Stimulated activated CD8-positive, alpha-beta memory T cell treated with anti-CD3 and anti-CD28 coated beads, Interleukin-15, amount 100 ng/mL, for 4 hours (primary cell): ENCODE results near the gene SLC10A7.

Experiments used
- DNase-seq, 2 donors: peaks; one replicate each; pipeline ENCODE4 v3.0.0-alpha.2; 2020; ENCODE audit warnings: low read depth in 2 of 2

Gene SLC10A7

DNA sequence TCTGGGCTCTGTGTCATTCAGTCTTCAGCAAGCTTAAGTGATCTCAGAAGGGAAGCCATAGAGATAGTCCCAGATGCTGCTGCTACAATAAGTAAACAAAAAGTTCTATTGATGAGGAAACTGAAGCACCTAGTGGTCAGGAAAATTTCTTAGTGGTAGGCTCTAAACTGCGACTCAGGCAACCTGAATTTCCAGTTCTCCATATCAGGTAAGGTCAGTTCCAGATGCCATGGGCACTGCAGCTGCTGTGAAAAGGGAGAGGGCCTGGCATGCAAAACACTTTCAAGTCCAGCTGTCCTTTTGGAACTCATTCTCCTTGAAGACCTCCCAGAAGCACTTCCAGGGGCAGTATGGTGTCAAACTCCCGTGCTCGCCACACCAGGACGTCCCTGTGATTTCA, 261.2 kb downstream of the SLC10A7 start:
- no peak for DNase-seq

DNA sequence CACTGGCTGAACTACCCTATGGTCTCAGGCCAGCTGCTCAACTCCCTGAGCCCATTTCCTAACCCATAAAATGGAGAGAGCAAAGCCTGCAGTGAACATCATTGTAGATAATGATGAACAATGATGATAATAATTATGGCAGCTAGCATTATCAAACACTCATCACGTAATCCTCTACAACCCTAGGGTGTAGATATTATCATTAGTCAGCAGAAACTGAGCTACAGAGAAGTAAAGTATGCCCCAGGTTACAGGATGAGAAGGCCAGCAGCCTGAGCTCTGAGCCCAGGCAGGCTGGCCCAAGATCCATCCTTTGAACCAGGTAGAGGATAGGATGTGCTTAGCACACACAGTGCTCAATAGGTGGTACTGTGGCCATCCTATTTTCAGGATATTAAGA, 264.2 kb downstream of the SLC10A7 start:
- no peak for DNase-seq

DNA sequence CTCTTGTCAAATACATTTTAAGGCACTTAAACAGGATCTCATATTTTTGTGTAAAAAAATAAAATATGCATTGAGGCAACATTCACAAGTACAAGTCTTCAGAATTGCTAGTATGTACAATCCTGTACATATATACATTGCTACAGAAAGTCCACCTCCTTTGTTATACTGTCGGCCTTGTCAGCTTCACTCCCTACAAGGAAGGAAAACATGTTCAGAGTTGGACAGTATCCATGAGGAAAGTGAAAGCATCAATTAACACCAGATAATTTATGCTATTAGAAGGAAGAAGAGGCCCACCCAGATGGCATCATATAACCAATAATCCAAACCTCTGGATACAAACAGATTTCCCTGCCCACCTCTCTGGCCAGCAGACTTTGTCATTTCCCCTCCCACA, 265.4 kb downstream of the SLC10A7 start:
- no peak for DNase-seq

DNA sequence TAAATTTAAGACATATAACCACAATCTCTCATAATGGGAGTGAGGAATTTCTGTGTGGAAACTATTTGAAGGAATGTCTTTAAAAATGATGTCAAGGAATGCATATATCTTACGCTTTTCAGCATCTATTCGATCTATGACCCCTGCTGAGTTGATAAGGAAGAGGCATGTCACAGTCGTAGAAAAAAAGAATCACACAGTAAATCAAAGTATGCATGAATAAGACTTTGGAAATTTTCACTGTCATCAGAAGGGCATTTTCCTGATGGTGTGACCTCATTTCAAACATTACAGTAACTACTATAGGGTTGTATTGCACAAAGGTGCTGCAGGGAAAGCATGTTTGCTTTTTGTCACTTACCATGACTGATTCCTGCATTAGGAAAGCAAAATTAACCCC, 265.9 kb downstream of the SLC10A7 start:
- DNase-seq: no peak

DNA sequence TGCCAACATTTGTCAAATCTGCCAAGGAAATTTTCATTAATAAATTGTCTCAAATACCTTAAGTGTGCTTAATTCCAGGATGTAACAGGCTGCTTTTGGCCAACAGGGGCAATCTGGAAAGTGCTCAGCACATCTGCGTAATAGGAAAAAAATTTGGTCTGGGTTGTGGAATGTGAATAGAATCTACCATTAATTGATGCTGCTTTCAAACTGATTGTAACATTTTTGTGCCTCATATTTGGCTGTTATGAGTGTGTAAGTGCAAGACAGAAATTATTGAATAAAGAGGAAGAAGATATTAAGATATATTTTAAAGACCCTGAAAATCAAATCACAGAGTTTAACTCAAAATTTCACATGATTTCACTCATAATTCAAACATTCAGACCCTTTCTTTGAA, 266.3 kb downstream of the SLC10A7 start:
- DNase-seq: no peak

DNA sequence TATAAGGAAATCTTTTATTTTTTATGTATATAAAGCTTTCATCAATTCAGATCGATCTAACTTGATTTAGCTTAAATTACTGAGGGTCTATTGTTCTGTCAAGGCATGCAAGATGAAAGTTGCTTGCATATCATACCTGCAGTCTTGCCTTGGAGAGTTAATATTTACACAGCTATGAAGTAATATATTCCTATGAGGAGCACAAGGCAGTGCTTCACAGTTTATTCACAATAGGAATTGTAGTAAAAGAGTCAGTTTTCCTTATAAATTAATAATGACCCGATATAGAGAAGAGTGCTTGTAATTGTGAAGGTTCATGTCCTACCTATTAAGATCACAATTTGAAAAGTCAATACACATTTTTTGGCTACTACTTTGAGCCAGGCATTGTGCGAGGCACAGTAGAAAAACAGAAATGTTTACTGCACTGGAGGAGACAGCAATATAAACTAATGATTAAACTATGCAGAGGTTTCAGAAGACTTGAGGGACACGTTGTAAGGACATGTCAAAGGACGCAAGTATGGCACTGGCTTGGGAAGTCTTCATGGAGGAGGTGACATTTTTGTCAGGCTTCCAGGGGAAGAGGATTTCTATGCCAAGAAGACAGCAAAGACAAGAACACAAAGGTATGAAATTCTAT, 268.6 kb downstream of the SLC10A7 start:
- no peak for DNase-seq

DNA sequence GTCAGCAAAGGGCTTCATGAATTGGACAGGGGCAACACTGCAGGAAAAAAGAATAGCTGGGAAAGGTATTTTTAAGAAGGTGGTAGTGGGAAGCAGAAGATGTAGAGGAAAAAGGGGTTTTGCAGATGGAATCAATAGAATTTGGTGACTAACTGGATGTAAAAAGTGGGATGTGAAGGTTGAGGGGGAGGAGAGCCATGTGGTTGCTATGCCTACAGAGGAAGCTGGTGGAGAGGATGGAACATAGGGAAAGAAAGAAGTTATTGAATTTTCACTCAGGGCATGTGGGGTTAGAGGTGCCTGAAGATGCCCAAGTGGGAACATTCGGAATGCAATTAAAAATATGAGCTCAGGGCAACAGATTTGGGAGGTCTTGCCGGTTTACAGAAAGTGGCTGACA, 274.4 kb downstream of the SLC10A7 start:
- DNase-seq: no peak

DNA sequence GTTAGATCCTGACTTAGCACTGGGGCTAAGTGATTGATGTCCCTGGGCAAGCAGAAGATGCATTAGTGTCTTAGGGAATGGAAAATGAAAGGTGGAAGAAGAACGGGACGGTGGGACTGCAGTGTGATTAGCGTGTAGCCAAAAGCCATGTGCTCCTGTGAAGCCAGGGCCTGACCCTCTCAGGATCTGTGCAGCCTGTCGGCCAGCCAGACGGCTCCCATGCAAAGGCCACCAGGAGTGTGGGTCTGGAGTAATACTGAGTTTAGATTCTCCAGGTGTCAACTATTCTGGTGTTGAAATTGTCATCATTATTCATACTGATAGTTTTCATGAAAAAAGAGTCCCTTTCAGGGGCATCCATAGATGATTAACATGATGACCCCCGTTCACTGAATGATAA, 275.4 kb downstream of the SLC10A7 start:
- DNase-seq: no peak

DNA sequence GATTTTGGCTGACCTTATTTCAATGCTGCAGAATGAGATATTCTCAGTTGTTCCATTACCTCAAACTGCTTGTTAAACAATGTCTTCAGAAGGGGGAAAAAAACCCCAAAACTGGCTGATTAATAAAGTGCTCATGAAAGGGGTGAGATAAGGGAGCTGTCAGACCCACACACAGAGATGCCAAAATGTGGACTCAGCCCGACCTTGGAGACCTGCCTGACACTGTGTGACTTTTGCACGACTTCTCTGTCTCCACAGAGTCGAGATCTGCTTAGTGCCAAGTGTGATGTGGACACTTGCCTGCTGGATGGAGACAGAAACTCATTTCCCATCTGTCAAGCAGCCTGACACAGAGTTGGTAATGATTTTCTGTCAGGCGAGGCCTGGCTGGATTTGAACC, 275.9 kb downstream of the SLC10A7 start:
- DNase-seq: no peak

DNA sequence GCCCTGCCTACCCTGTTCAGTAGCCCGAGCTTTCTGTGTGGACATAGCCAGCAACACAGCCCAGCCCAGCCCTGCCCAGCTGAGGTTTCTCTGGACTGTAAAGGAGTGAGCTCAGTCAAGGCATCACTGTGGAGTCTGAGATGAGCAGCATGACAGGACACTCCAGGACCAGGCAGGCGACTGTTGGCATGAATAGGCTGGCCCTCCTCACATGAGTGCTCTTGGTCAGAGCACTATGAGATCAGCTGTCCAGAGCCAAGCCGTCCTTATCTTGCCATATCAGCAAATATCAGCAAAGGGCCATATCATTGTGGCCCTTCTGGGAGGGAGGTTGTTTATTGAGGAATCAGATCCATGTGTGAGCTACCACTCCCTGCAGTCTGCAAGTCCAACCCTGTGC, 276.5 kb downstream of the SLC10A7 start:
- DNase-seq: no peak

DNA sequence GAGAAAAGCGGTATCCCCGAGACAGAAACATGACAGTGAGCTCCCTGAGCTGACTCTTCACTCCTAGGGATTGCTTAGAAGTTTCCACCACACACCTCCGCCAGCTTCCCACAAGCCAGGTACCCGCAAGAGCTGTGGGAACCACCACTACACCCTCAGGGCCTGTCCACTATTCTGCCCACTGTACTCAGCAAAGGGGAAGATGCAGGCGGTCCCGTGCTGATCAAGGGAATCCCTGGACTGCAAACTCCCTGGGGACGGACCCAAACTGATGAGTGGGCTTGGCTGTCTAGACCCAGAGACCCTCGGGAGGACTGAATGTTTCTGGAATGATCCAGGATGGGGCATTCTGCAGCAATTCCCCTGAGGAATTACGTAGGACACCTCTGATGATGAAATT, 277.2 kb downstream of the SLC10A7 start:
- DNase-seq: no peak

DNA sequence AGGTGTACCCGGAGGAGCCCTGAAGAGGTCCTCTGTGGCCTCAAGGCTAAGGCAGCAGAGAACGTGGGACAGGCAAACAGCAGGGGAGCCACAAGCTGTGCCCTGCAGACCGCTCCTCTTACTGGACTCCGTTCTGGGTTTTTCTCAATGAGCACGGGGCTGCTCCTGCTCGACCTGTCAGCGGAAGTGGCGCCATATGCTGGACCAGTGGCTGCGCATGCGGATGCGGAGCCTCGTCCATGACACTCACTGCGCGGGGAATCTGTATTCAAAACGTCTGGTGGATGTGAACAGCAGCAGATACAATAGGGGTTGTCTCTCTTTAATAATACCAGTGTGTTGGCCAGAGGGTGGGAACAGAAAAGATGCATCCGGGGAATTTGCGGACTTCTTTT, 277.9 kb downstream of the SLC10A7 start:
- DNase-seq: no peak

DNA sequence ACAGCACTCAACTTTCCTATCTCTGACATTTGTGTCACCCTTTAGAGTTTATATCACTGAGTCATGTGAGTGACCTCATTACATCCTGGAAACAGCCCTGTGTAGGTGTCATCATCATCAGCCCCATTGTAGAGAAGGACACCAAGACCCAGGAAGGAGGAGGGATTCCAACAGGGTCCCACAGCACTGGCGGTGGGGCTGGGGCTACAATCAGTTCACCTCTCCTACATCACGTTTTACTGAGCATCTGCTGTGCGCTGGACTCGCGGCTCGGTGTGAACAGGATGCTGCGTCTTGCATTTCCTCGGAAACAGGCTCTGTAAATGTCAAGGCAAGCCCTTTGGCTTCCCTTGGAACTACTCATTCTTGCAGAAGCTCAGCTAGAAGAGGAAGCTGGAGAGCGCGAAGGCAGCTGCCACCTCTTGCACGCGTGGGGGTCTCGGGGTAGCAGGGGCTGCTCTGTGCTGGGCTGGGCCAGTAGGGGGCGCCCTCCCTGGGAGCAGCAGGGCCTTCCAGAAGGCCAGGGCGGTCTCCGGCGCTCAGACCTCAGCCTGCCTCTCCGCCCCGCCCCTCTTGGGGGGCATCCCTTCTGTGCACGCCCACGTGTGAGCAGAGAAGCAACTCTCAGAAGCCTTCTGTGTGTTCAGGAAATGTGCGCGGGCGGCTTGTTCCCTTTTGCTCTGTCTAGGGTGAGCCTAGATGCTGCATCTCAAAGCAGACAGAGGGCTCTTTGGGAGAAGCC, 278.4 kb downstream of the SLC10A7 start:
- DNase-seq: peak; percentile 45 to 49

DNA sequence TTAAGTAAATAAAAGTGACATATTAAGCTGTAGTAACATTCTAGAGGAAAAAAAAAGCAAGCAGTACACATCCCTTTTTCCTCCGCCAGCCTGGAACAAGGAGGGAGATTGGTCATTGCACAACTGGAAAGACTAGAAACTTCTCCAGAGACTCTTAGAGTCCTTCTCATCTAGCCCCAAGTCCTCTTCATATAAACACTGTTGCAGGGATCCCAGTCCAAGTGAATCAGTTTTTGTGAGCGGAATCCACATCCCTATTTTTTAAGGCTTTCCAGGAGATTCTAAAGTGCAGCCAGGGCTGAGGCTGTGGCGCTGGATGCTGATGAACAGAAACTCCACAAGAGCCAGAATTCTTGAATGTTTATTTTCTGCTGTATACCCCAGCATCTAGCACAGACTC, 283.6 kb downstream of the SLC10A7 start:
- no peak for DNase-seq

DNA sequence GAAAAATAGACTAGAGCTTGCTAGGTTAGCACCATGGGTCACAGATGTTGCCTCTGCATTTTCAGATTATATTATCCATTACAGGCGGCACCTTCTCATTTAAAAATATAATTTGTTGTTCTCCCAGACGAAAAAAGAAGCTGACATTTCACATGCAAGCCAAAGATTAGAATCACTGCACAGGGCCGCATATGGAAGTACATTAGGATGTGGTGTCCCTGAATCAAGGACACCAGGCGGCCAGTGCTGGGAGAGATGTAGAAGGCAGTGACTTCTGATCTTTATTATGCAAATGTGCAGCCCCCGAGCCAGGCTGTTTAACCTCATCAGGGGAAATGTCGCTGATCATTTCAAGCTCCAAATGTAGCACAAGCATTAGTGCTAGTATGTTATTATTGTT, 284.6 kb downstream of the SLC10A7 start:
- no peak for DNase-seq

DNA sequence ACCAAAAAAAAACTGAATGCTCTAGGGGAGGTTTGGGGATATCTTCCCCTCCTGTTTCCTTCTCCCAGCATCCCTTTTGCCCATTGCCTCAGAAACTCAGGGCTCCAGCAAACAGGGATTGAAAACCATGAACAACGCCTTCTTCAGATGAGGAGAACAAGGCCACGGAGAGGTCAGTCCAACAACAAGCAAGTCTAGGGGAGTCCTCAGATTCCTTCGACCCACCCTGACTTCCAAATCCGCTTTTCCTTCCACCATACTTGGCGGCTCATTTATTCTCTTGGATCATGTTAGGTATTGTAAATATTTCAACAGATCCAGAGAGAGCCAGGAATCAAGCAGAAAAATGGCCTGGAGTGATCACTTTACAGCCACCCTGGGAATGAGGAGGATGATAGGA, 285.5 kb downstream of the SLC10A7 start:
- DNase-seq: no peak

DNA sequence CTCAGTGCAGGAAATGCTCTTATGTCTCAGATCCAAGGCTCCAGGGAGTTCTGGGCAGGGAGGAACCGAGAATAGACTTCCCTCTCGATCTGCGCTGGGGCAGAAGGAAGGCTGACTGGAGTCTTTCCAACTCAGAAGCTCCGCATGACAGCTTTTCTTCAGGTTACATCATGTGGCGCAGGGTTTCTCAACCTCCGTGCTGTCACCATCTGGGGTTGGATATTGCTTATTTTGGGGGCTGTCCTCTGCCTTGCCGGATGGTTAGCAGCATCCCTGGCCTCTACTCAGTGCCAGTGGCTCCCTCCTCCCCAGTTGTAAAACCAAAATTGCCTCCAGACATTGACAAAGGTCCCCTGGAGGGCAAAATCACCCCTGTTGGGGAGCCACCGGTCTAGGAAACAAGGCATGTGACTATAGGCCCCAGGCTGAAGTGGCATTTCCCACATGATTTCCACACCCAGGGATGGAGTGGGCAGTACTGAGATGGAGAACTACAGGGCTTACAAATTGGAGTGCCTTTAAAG, 286.0 kb downstream of the SLC10A7 start:
- DNase-seq: no peak

DNA sequence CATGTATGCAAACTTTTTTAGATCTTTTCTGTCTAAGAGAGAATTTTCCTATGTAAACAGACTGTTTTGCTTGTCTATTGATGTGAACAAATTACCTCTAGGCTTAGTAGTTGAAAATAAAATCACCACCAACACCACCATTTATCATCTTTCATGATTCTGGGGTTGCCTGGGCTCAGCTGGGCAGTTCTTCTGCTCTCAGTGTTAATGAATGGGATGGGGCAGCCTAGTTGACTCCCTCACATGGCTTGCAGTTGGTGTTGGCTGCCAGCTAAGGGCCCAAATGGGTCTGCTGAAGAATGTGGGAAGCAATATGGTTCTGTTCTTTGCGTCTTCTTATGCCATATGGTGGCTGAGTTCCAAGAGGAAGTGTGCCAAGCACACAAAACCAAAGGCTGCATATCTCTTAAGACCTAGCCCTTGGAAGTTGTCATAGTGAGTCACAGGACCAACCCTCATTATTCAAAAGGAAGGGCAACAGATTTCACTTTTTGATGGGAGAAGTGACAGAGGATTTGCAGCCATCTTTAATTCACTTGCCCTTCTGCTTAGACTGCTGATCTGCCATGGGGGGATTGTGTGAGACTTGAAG, 289.5 kb downstream of the SLC10A7 start:
- no peak for DNase-seq

DNA sequence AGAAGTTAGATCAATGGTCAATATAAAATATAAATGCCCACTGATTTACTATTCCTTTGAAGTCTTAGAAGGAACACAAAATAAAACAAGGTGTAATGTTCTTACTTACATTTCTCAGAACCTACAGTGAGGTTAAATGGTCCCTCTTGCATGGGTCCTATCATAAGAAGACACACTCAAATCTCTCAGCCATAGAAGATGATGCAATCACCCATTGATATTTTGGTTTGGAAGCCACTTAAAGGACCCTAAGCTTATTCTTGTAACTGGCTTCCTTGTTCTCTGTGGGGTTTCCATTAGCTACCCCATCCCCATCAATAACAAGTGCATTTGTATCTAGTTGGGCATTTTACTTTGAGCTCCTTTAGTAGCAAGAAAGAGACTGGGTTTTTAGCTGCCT, 292.3 kb downstream of the SLC10A7 start:
- no peak for DNase-seq

DNA sequence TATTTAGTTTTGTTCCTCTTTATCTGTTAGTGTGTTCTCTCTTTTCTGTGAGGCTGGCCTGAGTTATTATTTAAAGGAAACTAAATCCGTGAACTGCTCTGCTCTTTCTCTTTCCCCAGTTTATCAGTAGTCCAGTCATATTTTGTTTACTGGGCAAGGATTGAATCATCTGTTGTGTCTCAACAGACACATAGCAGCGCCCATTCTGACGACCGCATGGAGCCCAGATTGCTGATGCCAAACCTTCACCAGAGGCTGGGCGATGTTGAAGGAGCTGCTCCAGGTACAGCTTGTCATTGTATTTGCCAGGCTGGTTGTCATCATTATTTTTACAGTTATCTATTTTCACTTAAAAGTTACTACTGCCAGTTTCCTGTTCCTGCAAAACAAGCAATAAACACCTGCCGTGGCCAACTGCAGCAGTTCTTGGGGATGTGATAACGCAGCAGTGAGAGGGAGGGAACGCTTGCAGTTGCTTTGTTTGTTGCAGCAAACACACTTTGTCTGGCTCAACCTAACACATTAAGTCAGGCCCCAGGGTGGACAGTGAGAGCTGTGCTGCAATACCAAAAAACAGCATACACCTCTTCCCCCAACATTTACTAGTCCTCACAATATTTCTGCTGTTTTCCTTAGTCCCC, 297.3 kb downstream of the SLC10A7 start:
- DNase-seq: no peak

DNA sequence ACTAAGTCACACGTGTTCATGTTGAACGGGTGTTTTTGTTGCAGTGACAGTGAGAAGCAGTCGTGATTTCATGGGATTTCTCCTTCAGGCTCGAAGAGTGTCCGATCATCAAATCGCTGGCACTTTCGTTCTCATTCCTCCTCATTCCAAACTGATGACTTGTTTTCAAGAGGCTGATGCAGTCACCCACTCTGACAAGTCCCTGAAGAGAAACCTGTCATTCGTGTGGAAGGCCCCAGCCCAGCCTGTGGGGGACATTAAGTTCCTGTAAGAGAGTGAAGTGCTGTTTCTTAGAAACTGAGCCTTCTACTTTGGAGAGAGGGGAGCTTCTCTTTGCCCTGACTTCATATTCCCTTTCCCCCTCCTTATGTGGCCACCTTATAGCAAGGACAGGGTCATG, 299.4 kb downstream of the SLC10A7 start:
- DNase-seq: no peak

DNA sequence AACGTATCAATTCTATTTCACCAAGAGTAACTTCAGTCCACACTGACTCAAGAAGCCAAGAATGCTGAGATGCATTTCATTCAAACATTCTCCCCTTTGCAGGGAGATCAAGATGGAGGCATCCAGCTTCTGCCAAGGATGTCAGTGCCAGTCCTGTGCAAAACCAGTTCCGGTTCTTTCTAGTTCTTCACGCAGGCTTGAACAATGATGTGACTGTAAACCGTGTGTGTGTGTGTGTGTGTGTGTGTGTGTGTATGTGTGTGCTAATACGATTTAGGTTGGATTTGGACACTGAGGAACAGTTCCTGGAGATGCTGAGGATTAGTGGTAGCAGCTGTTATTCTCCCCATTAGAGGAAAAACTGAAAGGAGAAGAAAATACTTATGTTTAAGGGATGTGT, 307.5 kb downstream of the SLC10A7 start, which contains the start of gene REELD1:
REELD1 (plus strand) TSS at position 301 of the 400 bp plus-strand sequence. CDS start 2,415 bp downstream, outside the sequence.
- no peak for DNase-seq

DNA sequence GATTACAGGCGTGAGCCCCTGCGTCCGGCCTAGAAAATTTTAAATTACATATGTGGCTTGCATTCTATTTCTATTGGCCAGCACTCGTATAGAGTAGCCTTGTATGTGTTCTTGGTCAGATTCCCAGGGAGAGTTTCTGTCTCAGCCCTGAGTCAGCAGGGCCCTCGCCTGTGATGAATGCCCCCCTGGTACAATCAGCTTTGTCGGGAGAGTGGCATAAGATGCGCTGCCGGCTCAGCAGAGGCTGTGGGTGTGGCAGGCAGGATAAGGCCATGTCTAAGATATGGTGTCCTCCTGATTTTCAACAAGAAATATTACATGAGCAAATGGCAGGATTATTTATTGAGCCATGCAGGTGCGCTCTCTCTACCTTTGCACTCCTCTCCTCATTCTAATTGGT, 309.0 kb downstream of the SLC10A7 start:
- no peak for DNase-seq
